Measurements from ENCODE around the gene ADCY5. TPM values are rescaled to one million over a fixed set of nuclear protein-coding genes. Genes with fewer than 3 reads are reported as not detected.

Gene ADCY5
- total RNA-seq, 1 experiment from 2014 or later, result 0.06 TPM

- no peak for DNase-seq (ENCODE audit: low read depth)
These were observed 120.7 kb downstream of the ADCY5 start for GRCh38 chr3:123327956-123328850.

GRCh38 chr3:123327480-123327879 lies 121.4 kb downstream of the ADCY5 start:
- no peak for DNase-seq (ENCODE audit: low read depth)

- no peak for DNase-seq (ENCODE audit: low read depth)
These were observed 122.4 kb downstream of the ADCY5 start for GRCh38 chr3:123326531-123326930.

GRCh38 chr3:123325766-123326256 lies 123.1 kb downstream of the ADCY5 start:
- no peak for DNase-seq (ENCODE audit: low read depth)

- no peak for DNase-seq (ENCODE audit: low read depth)
These were observed 123.8 kb downstream of the ADCY5 start for GRCh38 chr3:123324880-123325765.

GRCh38 chr3:123323781-123324180 lies 125.1 kb downstream of the ADCY5 start:
- no peak for DNase-seq (ENCODE audit: low read depth)

GRCh38 chr3:123322866-123323265 lies 126.0 kb downstream of the ADCY5 start:
- DNase-seq (ENCODE audit: low read depth), result no peak

GRCh38 chr3:123321806-123322205 lies 127.1 kb downstream of the ADCY5 start:
- no peak for DNase-seq (ENCODE audit: low read depth)

- no peak for DNase-seq (ENCODE audit: low read depth)
These were observed 128.7 kb downstream of the ADCY5 start for GRCh38 chr3:123320221-123320620.

GRCh38 chr3:123319760-123320159 lies 129.1 kb downstream of the ADCY5 start:
- no peak for DNase-seq (ENCODE audit: low read depth)

- no peak for DNase-seq (ENCODE audit: low read depth)
These were observed 130.5 kb downstream of the ADCY5 start for GRCh38 chr3:123318374-123318773.

- DNase-seq (ENCODE audit: low read depth), result no peak
These were observed 131.2 kb downstream of the ADCY5 start for GRCh38 chr3:123317716-123318115.

GRCh38 chr3:123315271-123315595 lies 133.7 kb downstream of the ADCY5 start:
- no peak for DNase-seq (ENCODE audit: low read depth)

- no peak for DNase-seq (ENCODE audit: low read depth)
These were observed 134.3 kb downstream of the ADCY5 start for GRCh38 chr3:123314359-123315270.

- DNase-seq (ENCODE audit: low read depth), result no peak
These were observed 135.0 kb downstream of the ADCY5 start for GRCh38 chr3:123313889-123314288.

- no peak for DNase-seq (ENCODE audit: low read depth)
These were observed 136.3 kb downstream of the ADCY5 start for GRCh38 chr3:123312331-123313265.

GRCh38 chr3:123311201-123311600 lies 137.7 kb downstream of the ADCY5 start:
- no peak for DNase-seq (ENCODE audit: low read depth)

GRCh38 chr3:123310741-123311140 lies 138.1 kb downstream of the ADCY5 start:
- peak; percentile 4 for DNase-seq (ENCODE audit: low read depth)

- DNase-seq (ENCODE audit: low read depth), result no peak
These were observed 138.7 kb downstream of the ADCY5 start for GRCh38 chr3:123310186-123310585.

- DNase-seq (ENCODE audit: low read depth), result no peak
These were observed 141.8 kb downstream of the ADCY5 start for GRCh38 chr3:123307064-123307463.

Measured in LHCN-M2 (cell line).